Metanephros (tissue), 2 donors: ENCODE data around the gene AQP12B. TPM values are rescaled to one million over a fixed set of nuclear protein-coding genes. Genes with fewer than 3 reads are reported as not detected.

Experiments
- small RNA-seq: library from RNA; depleted of rRNA; stranded (forward); fragments of <200 nt; gene quantifications from one replicate; pipeline ENCODE3, GENCODE V24; 2014; ENCODE audit warnings: low replicate concordance
- total RNA-seq: library from RNA; depleted of rRNA; stranded (reverse); fragments of >200 nt; gene quantifications from one replicate; pipeline ENCODE4 v1.2.3, GENCODE V29; 2014

AQP12B gene
- total RNA-seq: 0.58 TPM

GRCh38 chr2:240682431-240683224 is at the start of gene AQP12B:
Gene AQP12B (minus strand): TSS chr2:240682885. CDS start chr2:240682837, 48 bp downstream.

GRCh38 chr2:240691631-240692420 is 9.1 kb upstream of the AQP12B start, which contains the start of gene AQP12A:
Gene AQP12A (plus strand): TSS chr2:240691866. CDS start chr2:240691914, 48 bp downstream.

Small RNAs within 50 kb of the gene (small RNA-seq; reads per million reads assigned to genes)
- gene AC011298.3: not detected

Other genes with a start within 250 kb of the AQP12B start
- gene GPC1, start 247.2 kb downstream of the AQP12B start, total RNA-seq: 42.0 TPM
- gene ANKMY1, start 124.9 kb downstream of the AQP12B start, total RNA-seq: 13.9 TPM
- 7.0 TPM for gene DUSP28, start 122.5 kb downstream of the AQP12B start, total RNA-seq
- 22.2 TPM for gene RNPEPL1, start 114.4 kb downstream of the AQP12B start, total RNA-seq
- 28.1 TPM for gene CAPN10, start 96.2 kb downstream of the AQP12B start, total RNA-seq
- 2.5 TPM for gene GPR35, start 57.4 kb downstream of the AQP12B start, total RNA-seq
- gene AQP12A, start 9.0 kb upstream of the AQP12B start, total RNA-seq: not detected
- 10.5 TPM for gene KIF1A, start 137.3 kb upstream of the AQP12B start, total RNA-seq
- not detected for gene AGXT, start 185.9 kb upstream of the AQP12B start, total RNA-seq
- 0.35 TPM for gene MAB21L4, start 213.3 kb upstream of the AQP12B start, total RNA-seq
- 0.18 TPM for gene CROCC2, start 223.5 kb upstream of the AQP12B start, total RNA-seq